CD4-positive, alpha-beta T cell treated with Interleukin-6 for 4 hours (primary cell): ENCODE results near the gene CPLX3.
"Not testable (repeated sequence)": the region's sequence is repeated elsewhere in the genome, so short reads cannot be mapped to it uniquely, and the experiment has no call there.

Experiments used
- DNase-seq: peaks from one replicate; pipeline ENCODE4 v3.0.0-alpha.2; 2020; ENCODE audit warnings: mixed read lengths

CPLX3 gene, protein sequence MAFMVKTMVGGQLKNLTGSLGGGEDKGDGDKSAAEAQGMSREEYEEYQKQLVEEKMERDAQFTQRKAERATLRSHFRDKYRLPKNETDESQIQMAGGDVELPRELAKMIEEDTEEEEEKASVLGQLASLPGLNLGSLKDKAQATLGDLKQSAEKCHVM

DNA sequence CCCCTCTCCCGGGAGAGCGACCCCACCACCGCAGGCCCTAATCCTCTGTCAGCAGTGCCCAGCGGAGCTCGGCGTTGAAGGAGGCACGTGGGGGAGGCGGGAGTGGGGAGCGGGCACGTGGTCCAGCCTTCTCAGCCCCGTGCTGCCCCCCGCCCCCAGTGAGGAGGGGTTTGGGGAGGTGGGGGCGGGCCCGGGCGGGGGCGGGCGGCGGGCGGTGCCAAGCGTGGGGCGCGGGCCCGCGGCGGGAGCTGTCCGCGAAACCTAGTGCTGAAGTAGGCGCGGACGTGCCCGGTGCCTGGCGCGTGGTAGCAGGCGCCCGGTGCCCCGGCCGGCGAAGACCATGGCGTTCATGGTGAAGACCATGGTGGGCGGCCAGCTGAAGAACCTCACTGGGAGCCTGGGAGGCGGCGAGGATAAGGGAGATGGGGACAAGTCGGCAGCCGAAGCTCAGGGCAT, at the start of gene CPLX3:
Gene CPLX3 (plus strand): TSS at position 264 of the 456 bp plus-strand sequence. CDS start 77 bp downstream, at position 341.
- peak; percentile 51 for DNase-seq

GRCh38 chr15:74776821-74777768, 49.3 kb upstream of the CPLX3 start:
- peak; percentile 71 for DNase-seq

- DNase-seq, result no peak
Observed at GRCh38 chr15:74777769-74778598, 48.4 kb upstream of the CPLX3 start.

DNA sequence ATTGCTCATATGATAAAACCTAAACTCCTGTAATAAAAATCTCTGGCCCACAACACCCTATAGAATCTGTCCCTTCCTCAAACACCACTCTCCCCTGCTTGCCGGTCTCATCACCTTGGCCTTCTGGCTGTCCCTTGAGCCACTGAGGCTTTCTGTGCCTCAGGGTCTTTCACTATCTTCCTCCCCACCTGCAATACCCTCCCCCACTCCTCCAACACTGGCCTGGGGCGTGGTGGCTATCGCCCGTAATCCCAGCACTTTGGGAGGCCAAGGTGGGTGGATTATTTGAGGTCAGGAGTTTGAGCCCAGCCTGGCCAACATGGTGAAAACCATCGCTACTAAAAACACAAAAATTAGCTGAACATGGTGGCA, 47.8 kb upstream of the CPLX3 start:
- DNase-seq, result no peak

- DNase-seq, result no peak
Observed at GRCh38 chr15:74779162-74779648, 47.2 kb upstream of the CPLX3 start.

DNA sequence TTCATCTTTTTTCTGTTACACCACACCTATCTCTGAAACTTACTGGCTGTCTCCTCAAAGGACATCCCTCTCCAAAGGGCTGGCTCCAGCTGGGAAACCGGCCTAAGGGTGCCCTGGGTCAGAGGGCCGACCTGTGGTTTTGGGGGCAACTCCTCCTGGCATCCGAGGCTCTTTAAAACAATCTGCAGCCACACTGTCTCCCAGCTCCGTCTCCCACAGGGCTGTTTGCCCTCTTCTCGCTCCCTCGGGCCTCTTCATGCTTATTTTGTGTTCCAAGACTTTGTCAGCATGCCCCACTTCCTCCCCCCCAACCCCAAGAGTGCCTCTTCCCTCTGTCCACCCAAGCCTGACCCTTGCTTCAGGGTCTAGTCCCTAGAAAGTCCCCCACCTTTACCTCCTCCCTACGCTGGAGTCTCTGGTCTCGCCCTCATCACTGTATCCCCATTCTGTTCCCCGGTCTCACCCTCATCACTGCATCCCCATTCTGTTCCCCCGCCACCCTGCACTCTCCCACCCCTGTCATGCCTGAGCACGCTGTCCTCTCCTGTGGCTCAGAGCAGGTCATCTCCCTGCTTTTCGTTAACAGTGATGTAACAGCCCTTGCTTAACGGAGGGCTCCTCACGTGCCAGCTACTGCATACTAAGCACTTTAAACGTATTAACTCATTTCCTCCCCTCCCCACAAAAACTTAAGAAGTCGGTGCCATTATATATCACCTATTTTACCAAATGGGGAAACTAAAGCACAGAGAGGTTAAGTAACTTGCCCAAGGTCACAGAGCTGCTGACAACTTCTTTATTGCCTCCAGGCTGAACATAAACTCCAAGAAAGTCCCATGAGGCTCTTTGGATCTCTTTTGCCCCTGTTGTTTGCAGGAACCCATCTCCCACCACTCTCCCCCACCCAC, 45.6 kb upstream of the CPLX3 start:
- peak; percentile 72 for DNase-seq

- peak; percentile 84 for DNase-seq
Observed at GRCh38 chr15:74781431-74782258, 44.8 kb upstream of the CPLX3 start, which contains the start of gene CSK. TSS of gene CSK (plus strand) at chr15:74782080. CDS start at chr15:74798298, 16,218 bp downstream.

DNA sequence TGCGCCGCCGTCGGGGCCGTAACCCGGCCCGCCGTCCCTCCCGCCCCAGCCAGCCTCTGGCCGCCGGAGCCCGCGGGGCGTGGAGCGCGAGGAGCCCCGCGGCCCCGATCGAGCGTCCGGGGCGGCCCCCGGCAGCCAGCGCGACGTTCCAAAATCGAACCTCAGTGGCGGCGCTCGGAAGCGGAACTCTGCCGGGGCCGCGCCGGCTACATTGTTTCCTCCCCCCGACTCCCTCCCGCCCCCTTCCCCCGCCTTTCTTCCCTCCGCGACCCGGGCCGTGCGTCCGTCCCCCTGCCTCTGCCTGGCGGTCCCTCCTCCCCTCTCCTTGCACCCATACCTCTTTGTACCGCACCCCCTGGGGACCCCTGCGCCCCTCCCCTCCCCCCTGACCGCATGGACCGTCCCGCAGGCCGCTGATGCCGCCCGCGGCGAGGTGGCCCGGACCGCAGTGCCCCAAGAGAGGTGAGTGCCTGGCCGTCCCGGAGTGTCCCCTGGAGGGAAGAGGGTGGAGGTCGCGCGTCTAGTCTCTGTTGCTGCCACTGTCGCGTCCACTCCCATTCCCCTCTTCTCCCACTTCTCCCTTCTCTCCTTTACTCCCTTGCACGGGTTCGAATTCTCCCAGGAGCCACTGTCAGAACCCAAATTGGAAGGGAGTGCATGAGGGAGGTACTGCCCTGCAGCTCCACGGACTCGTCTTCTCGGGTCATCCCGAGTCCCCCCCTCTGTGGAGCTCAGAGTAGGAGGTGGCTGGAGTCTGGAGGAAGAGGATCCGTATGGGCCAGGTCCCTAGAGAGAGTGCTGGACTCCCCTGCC, 44.0 kb upstream of the CPLX3 start:
- DNase-seq, result peak; percentile 81

GRCh38 chr15:74783072-74783807, 43.2 kb upstream of the CPLX3 start:
- DNase-seq, result peak; percentile 51

GRCh38 chr15:74783808-74784175, 42.6 kb upstream of the CPLX3 start:
- no peak for DNase-seq

- DNase-seq, result no peak
Observed at GRCh38 chr15:74784426-74785193, 41.8 kb upstream of the CPLX3 start.

GRCh38 chr15:74785194-74786032, 41.0 kb upstream of the CPLX3 start:
- DNase-seq, result peak; percentile 55

DNA sequence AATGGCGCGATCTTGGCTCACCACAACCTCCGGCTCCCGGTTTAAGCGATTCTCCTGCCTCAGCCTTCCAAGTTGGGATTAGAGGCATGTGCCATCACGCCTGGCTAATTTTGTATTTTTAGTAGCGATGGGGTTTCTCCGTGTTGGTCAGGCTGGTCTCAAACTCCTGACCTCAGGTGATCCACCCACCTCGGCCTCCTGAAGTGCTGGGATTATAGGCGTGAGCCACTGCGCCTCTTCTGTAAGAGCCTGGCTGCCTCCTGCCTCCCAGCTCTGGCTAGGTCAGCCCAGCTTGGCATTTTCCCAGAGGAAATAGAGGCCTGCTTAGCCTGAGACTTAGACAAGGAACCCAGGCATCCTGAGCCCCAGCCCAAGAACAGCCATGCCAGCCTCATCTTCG, 40.3 kb upstream of the CPLX3 start:
- DNase-seq, result not testable (repeated sequence)

GRCh38 chr15:74786551-74787165, 39.8 kb upstream of the CPLX3 start:
- no peak for DNase-seq

DNA sequence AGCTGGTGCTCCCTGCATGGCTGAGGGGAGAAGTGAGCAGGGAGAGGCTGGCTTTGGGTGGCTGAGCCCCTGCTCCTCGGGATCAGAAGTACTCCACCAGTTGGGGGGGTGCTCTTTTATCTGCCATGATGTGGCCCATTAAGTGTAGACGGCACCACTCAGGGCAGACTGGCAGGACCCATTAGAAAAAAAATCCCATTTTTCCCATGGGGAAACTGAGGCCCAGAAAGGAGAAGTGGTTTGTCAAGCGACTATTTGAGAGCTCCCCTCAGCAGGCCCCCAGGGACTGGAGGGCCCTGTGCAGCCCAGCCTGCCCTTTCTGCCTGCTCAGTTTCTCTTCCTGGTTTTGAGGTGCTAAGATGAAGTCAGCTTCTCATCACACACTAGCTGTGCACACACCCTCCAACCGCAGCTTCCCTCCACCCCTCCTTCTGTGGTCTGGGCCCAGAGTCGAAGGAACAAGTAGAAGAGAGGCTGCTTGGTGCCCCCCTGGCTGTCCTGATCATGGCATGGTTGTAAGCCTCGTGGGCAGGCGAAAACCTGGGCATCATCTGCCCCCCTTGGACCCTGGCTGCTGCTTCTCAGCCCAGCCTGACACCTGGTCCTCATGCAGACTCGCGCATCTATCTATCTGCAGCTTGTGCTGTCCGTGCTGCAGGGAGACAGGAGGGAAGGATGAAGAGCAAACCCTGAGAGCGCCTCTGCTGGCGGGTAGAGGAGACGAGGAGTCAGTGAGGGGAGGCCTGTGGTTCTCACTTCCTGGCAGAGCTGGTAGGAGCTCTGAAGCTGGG, 39.0 kb upstream of the CPLX3 start:
- peak; percentile 88 for DNase-seq

DNA sequence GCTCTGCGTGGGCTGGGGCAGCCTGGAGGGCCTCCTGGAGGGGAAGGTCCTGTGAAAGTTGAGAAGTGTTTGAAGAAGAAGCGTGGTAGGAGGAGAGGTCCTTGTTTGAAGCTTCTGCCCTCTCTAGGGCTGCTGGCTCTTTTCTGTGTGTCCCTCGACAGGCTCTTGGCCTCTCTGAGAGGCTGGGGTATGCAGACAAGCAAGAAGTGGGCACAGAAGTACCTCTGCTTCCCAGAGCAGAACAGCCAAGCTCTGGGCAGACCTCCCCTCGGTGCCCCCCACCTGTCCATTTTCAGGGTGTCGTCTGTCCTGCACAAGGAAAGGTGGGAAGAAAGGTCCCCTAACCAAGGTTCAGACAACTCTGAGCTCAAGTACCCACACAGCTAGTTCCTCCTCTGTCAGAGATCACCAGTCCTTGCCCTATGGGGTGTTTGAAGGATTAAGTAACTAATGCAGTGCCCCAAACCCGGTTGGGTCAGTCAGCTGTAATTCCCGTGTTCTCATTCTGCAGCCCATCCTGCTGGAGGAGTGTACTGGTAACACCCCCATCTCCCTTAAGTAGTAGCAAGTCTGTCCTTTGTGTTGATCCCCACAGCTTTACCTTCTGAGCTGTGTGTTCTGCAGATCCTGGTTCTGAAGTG, 38.3 kb upstream of the CPLX3 start:
- no peak for DNase-seq
